HepG2 (cell line): ENCODE results near the gene METTL16. TPM values are rescaled to one million over a fixed set of nuclear protein-coding genes. Genes with fewer than 3 reads are reported as not detected.

ENCODE experiments used
- MAZ ChIP-seq, 2 experiments: sonication (generic) in 1 of 2; formaldehyde crosslinking in 1 of 2; IDR thresholded peaks; 2 replicates each; pipeline versions ENCODE4 v1.5.0 to v1.6.1; 2012 to 2020; ENCODE audit warnings: low read depth in 2 of 2, mild to moderate bottlenecking in 2 of 2, borderline replicate concordance in 1 of 2, improper control_type of control experiment in 1 of 2, low read length in 1 of 2, missing genetic modification reagents in 1 of 2, moderate library complexity in 1 of 2
- MBNL3 ChIP-seq: fragments of 250-450 bp; sonication (Bioruptor Pico); conservative IDR thresholded peaks from 2 replicates; pipeline ENCODE4 v1.8.0; 2022; ENCODE audit warnings: mild to moderate bottlenecking, inconsistent platforms
- PRDM10 ChIP-seq: sonication (generic); formaldehyde crosslinking; IDR thresholded peaks from 2 replicates; pipeline ENCODE4 v1.4.0; 2020; ENCODE audit warnings: low read depth, missing genetic modification reagents
- SMAD9 ChIP-seq: sonication (generic); formaldehyde crosslinking; IDR thresholded peaks from 2 replicates; pipeline ENCODE4 v1.5.1; 2020; ENCODE audit warnings: mild to moderate bottlenecking, missing genetic modification reagents
- ZNF691 ChIP-seq: sonication (generic); formaldehyde crosslinking; IDR thresholded peaks from 2 replicates; pipeline ENCODE4 v1.4.0; 2020; ENCODE audit warnings: missing genetic modification reagents, low read depth, mild to moderate bottlenecking, borderline replicate concordance
- polyA plus RNA-seq, 8 experiments: library from polyadenylated mRNA; depleted of rRNA in 3 of 8; stranded (reverse) in 7 of 8; unstranded in 1 of 8; fragments of >200 nt; fragmentation: Illumina TruSeq in 4 of 8; extraction: Trizol in 4 of 8; gene quantifications; 2 replicates each; pipeline versions ENCODE4 v1.2.1 to v1.2.3, GENCODE V29; 2011 to 2016; ENCODE audit warnings: low read depth in 4 of 8, missing spikeins in 1 of 8, mixed read lengths in 1 of 8; ENCODE audit not compliant: insufficient read depth in 1 of 8
- total RNA-seq, 5 experiments: library from RNA; depleted of rRNA; stranded (reverse); fragments of >200 nt; fragmentation: Illumina TruSeq; extraction: Trizol; gene quantifications; 2 replicates each; pipeline ENCODE4 v1.2.3, GENCODE V29; 2016; ENCODE audit warnings: low read depth in 1 of 5
- TF ChIP-seq, protein P1 (sequence below): fragments of 450-650 bp; IDR thresholded peaks from 2 replicates; pipeline ENCODE4 v1.6.1; 2016

METTL16 gene
- total and polyA plus RNA-seq, 2 of the 13 experiments (the other 11 are each of a cell fraction or from before 2014, with no cell fraction given), result 11.6 to 18.5 TPM

DNA sequence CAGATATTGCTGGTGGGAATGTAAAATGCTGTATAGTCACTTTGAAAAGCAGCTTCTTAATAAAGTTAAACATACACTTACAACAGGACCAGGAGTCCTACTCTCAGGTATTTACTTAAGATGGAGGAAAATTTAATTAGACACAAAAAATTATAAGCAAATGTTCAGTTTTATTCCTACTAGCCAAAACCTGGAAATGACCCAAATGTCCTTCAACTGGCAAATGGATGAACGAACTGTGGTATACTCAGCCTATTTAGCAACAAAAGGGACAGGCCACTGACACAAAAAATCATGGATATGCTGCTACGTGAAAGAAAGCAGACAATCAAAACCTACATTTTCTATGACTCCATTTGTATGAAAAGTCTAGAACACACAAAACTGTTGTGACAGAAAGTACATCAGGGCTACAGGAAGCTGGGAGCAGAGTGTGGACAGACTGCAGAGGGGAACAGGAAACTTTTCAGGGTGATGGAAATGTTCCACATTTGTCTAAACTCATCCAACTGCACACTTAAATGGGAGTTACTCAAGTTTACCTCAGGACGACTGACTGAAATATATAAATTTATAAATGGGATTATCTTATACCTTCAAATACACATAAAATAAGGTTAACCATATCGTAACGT is 61.6 kb downstream of the METTL16 start (continued):
- TF ChIP-seq PRDM10 (CRISPR knock-in tag), result no peak
- TF ChIP-seq SMAD9 (CRISPR knock-in tag), result no peak
- TF ChIP-seq, protein P1, sequence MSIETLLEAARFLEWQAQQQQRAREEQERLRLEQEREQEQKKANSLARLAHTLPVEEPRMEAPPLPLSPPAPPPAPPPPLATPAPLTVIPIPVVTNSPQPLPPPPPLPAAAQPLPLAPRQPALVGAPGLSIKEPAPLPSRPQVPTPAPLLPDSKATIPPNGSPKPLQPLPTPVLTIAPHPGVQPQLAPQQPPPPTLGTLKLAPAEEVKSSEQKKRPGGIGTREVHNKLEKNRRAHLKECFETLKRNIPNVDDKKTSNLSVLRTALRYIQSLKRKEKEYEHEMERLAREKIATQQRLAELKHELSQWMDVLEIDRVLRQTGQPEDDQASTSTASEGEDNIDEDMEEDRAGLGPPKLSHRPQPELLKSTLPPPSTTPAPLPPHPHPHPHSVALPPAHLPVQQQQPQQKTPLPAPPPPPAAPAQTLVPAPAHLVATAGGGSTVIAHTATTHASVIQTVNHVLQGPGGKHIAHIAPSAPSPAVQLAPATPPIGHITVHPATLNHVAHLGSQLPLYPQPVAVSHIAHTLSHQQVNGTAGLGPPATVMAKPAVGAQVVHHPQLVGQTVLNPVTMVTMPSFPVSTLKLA, result no peak
- no peak for TF ChIP-seq MBNL3
- TF ChIP-seq MAZ (IDR thresholded peaks at IDR 0.05; ENCODE audit: borderline replicate concordance, low read depth, low read length), result no peak
- no peak for TF ChIP-seq MAZ (CRISPR knock-in tag; IDR thresholded peaks at IDR 0.05; ENCODE audit: low read depth)
- TF ChIP-seq ZNF691 (CRISPR knock-in tag), result no peak
